ENCODE measurements around the gene BGLAP. TPM values are rescaled to one million over a fixed set of nuclear protein-coding genes. Genes with fewer than 3 reads are reported as not detected.

The BGLAP gene
- total RNA-seq, 1 experiment from 2014 or later: 1.4 TPM

GRCh38 chr1:156212833-156213643 is 28.9 kb upstream of the BGLAP start, which contains the start of gene PMF1:
PMF1 (plus strand) TSS chr1:156213007; CDS start chr1:156213016, 9 bp downstream.
- RAD21 ChIA-PET (ENCODE audit: low non-redundant PET in 1 of 2, low total read pairs in 2 of 2, uncharacterized antibody in 2 of 2, unreplicated experiment in 2 of 2): interaction anchor here in 1 of 2 experiments (0.6 to 0.7 kb wide), 2 partner anchors 67 to 250 kb away, joined by 3 to 4 read pairs; no protein-coding TSS in a partner anchor
- DNase-seq (ENCODE audit: low read depth, low spot score) (peak; percentile 91), ATAC-seq (peak; percentile 95)
- TF ChIP-seq YY1 (IDR thresholded peaks at IDR 0.05; ENCODE audit: extremely low read depth, insufficient replicate concordance, low read depth, low read length): peak; percentile 90
- TF ChIP-seq FOSL1 (IDR thresholded peaks at IDR 0.05; ENCODE audit: low read depth): no peak
- TF ChIP-seq, protein P1, sequence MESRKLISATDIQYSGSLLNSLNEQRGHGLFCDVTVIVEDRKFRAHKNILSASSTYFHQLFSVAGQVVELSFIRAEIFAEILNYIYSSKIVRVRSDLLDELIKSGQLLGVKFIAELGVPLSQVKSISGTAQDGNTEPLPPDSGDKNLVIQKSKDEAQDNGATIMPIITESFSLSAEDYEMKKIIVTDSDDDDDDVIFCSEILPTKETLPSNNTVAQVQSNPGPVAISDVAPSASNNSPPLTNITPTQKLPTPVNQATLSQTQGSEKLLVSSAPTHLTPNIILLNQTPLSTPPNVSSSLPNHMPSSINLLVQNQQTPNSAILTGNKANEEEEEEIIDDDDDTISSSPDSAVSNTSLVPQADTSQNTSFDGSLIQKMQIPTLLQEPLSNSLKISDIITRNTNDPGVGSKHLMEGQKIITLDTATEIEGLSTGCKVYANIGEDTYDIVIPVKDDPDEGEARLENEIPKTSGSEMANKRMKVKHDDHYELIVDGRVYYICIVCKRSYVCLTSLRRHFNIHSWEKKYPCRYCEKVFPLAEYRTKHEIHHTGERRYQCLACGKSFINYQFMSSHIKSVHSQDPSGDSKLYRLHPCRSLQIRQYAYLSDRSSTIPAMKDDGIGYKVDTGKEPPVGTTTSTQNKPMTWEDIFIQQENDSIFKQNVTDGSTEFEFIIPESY (IDR thresholded peaks at IDR 0.05; ENCODE audit: extremely low read depth, insufficient replicate concordance, low read length): peak; percentile 94
- TF ChIP-seq POLR2AphosphoS5 (IDR thresholded peaks at IDR 0.05; ENCODE audit: low read depth, low read length): peak; percentile 87
- no peak for TF ChIP-seq ZFX (IDR thresholded peaks at IDR 0.05)
- peak; percentile 75 for TF ChIP-seq SIN3A (IDR thresholded peaks at IDR 0.05; ENCODE audit: low read depth)
- TF ChIP-seq CEBPB (IDR thresholded peaks at IDR 0.05; ENCODE audit: low read depth): no peak
- peak; percentile 93 for TF ChIP-seq EGR1 (IDR thresholded peaks at IDR 0.05; ENCODE audit: low read depth)
- TF ChIP-seq POLR2A (IDR thresholded peaks at IDR 0.05; ENCODE audit: borderline replicate concordance, extremely low read depth, insufficient read depth, insufficient read length): peak; percentile 78
- TF ChIP-seq RAD21 (IDR thresholded peaks at IDR 0.05; ENCODE audit: low read depth): no peak
- no peak for TF ChIP-seq TCF7L2 (IDR thresholded peaks at IDR 0.05; ENCODE audit: borderline replicate concordance, extremely low read depth, insufficient read depth, insufficient read length)
- no peak for TF ChIP-seq CBX3 (IDR thresholded peaks at IDR 0.05; ENCODE audit: low read depth)
- peak; percentile 74 for TF ChIP-seq MAX (IDR thresholded peaks at IDR 0.05)
- TF ChIP-seq ATF3 (IDR thresholded peaks at IDR 0.05): no peak
- peak; percentile 94 for TF ChIP-seq SP1 (IDR thresholded peaks at IDR 0.05; ENCODE audit: low read depth)
- peaks cover 10 to 21% of the 10 kb centered on the region in 2 experiments for H3K4me1 ChIP-seq (ENCODE audit: control insufficient read depth in 1 of 2, insufficient read depth in 2 of 2, low read length in 2 of 2)
- CTCF ChIA-PET: interaction anchor here (0.8 to 3.1 kb wide), 8 partner anchors 11 to 130 kb away, joined by 3 to 45 read pairs (median 3); partner anchors contain the start of genes MEX3A and SLC25A44
- no peaks in the 10 kb centered on the region for H4K20me1 ChIP-seq (ENCODE audit: insufficient read depth)
- H3K9me2 ChIP-seq (ENCODE audit: insufficient read depth): no peaks in the 10 kb centered on the region
- H3K27ac ChIP-seq (ENCODE audit: low read depth, low read length): peak within 1 kb of the TSS; percentile 75
- no peaks in the 10 kb centered on the region for H3K9me3 ChIP-seq (ENCODE audit: control insufficient read depth in 1 of 2, insufficient read depth in 1 of 2, low read depth in 1 of 2, low read length in 2 of 2)
- intact Hi-C loops (cut with micrococcal nuclease): no loop called here
- H3K79me2 ChIP-seq (ENCODE audit: insufficient read depth, low read length): peaks cover 31% of the 10 kb centered on the region
- POLR2A ChIA-PET: interaction anchor here (0.6 to 2.6 kb wide), 15 partner anchors 9 to 321 kb away, joined by 3 to 25 read pairs (median 4); partner anchors contain the start of genes SLC25A44 and SMG5
- H3K4me2 ChIP-seq (ENCODE audit: low read length): peak within 1 kb of the TSS; percentile 99
- peak within 1 kb of the TSS; percentile 94 for H3K9ac ChIP-seq (ENCODE audit: low read length)
- peak within 1 kb of the TSS; percentile 59 for H2AFZ ChIP-seq (ENCODE audit: low read depth, low read length, poor library complexity, severe bottlenecking)
- peaks cover 0 to 3% of the 10 kb centered on the region in 2 experiments; a peak in 1 of 4 replicates for H3K36me3 ChIP-seq (ENCODE audit: control insufficient read depth in 1 of 2, insufficient read depth in 2 of 2, low read length in 2 of 2)
- TSS peak; percentile 85 for BruUV-seq (replicated peaks)
- no peaks in the 10 kb centered on the region for H3K27me3 ChIP-seq (ENCODE audit: insufficient read depth, low read length)
- peak within 1 kb of the TSS; percentile 85 to 96 for H3K4me3 ChIP-seq (replicated peaks in 1 of 2; ENCODE audit: low read depth in 1 of 2, low read length in 2 of 2)
